Measurements from ENCODE around the gene HRC. TPM values are rescaled to one million over a fixed set of nuclear protein-coding genes. Genes with fewer than 3 reads are reported as not detected.

HRC gene
- total RNA-seq, 1 experiment from 2014 or later: 0.13 TPM

GRCh38 chr19:49120868-49121267 lies 34.3 kb downstream of the HRC start:
- H3K36me3 ChIP-seq (ENCODE audit: control insufficient read depth, insufficient read depth, low read length): no peaks in the 10 kb centered on the region
- ATAC-seq (no peak), DNase-seq (ENCODE audit: low read depth, low spot score) (no peak)
- H3K4me1 ChIP-seq (ENCODE audit: control insufficient read depth, insufficient read depth, low read length): peaks cover 7% of the 10 kb centered on the region
- ChIA-PET CTCF (no interaction called here), POLR2A (no interaction called here)
- no peaks in the 10 kb centered on the region for H3K9me3 ChIP-seq (ENCODE audit: control insufficient read depth, insufficient read depth, low read depth, low read length)
- no peaks in the 10 kb centered on the region for H3K27me3 ChIP-seq (ENCODE audit: control insufficient read depth, insufficient read depth, low read length)
- in situ Hi-C loops (cut with HindIII; ENCODE audit: low pct_unique_long_range_greater_than_20kb, low sequenced_read_pairs) (no loop called here), intact Hi-C loops (cut with micrococcal nuclease; ENCODE audit: unreplicated experiment) (no loop called here)
- no peak overlapping the region for H3K27ac ChIP-seq (ENCODE audit: low read length)
- TF ChIP-seq REST (IDR thresholded peaks at IDR 0.05; ENCODE audit: insufficient read depth in 1 of 2, low read depth in 2 of 2, low read length in 1 of 2) (no peak), TCF7L2 (IDR thresholded peaks at IDR 0.05; ENCODE audit: low read depth, low read length) (no peak), POLR2AphosphoS5 (IDR thresholded peaks at IDR 0.05; ENCODE audit: low read depth, low read length) (no peak), SIN3A (IDR thresholded peaks at IDR 0.05; ENCODE audit: borderline replicate concordance, insufficient read depth, low read depth, low read length) (no peak), CTCF (IDR thresholded peaks at IDR 0.05) (no peak)
- BruUV-seq (replicated peaks): no TSS peak
- no peak overlapping the region for H3K4me3 ChIP-seq (ENCODE audit: low read depth in 2 of 2, low read length in 2 of 2)

- no peaks in the 10 kb centered on the region for H3K36me3 ChIP-seq (ENCODE audit: control insufficient read depth, insufficient read depth, low read length)
- no peak overlapping the region for H3K27ac ChIP-seq (ENCODE audit: low read length)
- ATAC-seq: no peak
These were observed 34.9 kb downstream of the HRC start for GRCh38 chr19:49120325-49120683.

More at GRCh38 chr19:49120325-49120683, 34.9 kb downstream of the HRC start:
- ChIA-PET CTCF (interaction anchor here (0.6 kb wide), 1 partner anchor 26 kb away, joined by 3 read pairs; no protein-coding TSS in a partner anchor), POLR2A (interaction anchor here (0.9 kb wide), 1 partner anchor 8 kb away, joined by 3 read pairs; no protein-coding TSS in a partner anchor)
- in situ Hi-C loops (cut with HindIII; ENCODE audit: low pct_unique_long_range_greater_than_20kb, low sequenced_read_pairs) (no loop called here), intact Hi-C loops (cut with micrococcal nuclease; ENCODE audit: unreplicated experiment) (no loop called here)
- no TSS peak for BruUV-seq (replicated peaks)
- H3K27me3 ChIP-seq (ENCODE audit: control insufficient read depth, insufficient read depth, low read length): no peaks in the 10 kb centered on the region
- no peak for DNase-seq (ENCODE audit: low read depth, low spot score)
- no peaks in the 10 kb centered on the region for H3K9me3 ChIP-seq (ENCODE audit: control insufficient read depth, insufficient read depth, low read depth, low read length)
- H3K4me3 ChIP-seq (ENCODE audit: low read depth in 2 of 2, low read length in 2 of 2): peak overlapping the region; percentile 46 to 51
- TF ChIP-seq REST (IDR thresholded peaks at IDR 0.05; ENCODE audit: insufficient read depth in 1 of 2, low read depth in 2 of 2, low read length in 1 of 2) (no peak; a peak in 1 of 4 replicates), SIN3A (IDR thresholded peaks at IDR 0.05; ENCODE audit: borderline replicate concordance, insufficient read depth, low read depth, low read length) (0 out of 2 replicates have a peak, but pooled peaks have one; percentile 4)
- H3K4me1 ChIP-seq (ENCODE audit: control insufficient read depth, insufficient read depth, low read length): peaks cover 7% of the 10 kb centered on the region
